HCEC 1CT (cell line): ENCODE measurements around the gene SPAG6.
A peak's percentile ranks its signal among the peaks of the same experiment; 100 is the strongest.
"Not testable (repeated sequence)": the region's sequence is repeated elsewhere in the genome, so short reads cannot be mapped to it uniquely, and the experiment has no call there.

Experiments
- DNase-seq: peaks from one replicate; pipeline ENCODE4 v3.0.0-alpha.2; 2017

The SPAG6 gene

DNA sequence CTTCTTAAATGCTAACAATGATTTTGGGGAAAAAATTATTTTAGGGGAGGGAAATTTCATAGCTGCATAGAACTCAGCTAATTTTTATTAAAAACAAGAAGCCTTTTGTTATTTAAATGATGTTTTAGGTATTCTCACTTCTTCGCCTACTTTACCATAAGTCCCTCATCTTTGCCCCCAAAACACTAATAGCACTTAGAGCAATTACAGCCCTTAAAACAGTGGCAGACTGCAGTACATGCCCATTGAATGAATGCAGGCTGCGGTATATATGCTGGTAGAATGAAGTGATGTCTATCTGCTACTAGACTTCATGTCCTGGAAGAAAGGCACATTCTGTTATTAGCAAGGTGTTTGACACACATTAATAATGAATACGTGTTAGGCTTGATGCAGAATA lies 2.9 kb upstream of the SPAG6 start:
- no peak for DNase-seq

DNA sequence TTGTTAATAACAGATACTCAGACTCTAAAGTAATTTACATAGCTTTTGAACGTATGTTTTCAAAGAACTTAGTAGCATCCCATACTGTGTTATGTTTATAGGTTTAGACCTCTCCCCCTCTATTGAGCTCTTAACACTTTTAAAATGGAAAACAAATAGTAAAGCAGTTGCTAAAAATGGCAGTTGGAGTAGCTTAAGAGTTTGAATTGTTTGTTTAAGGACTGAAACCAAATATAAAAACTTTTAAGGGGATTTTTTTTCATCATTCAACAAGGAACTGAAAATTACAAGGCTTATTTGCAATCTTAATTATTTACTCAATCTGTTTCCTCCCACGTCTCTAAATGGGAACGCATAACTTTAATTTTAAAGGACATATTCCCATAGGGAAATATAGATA lies 1.6 kb upstream of the SPAG6 start:
- DNase-seq = no peak

DNA sequence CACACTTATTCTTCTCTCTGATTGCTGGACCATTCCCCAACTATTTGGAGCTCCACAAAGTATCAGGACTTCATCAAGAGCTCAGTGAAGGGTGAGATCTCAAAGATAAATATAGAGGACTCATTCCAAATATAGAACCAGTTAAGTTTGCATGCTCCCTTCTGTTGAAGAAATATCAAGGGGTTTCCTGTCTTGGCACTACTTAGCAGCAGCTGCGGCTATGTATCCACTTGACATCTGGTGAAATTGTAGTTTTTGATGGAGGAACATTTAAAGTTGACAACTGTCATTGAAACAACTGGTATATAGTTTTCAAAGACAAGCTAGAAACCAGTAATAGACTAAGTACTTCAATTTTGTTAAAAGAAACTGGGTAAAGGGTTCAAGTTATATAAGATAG lies 1.0 kb upstream of the SPAG6 start:
- DNase-seq = no peak

DNA sequence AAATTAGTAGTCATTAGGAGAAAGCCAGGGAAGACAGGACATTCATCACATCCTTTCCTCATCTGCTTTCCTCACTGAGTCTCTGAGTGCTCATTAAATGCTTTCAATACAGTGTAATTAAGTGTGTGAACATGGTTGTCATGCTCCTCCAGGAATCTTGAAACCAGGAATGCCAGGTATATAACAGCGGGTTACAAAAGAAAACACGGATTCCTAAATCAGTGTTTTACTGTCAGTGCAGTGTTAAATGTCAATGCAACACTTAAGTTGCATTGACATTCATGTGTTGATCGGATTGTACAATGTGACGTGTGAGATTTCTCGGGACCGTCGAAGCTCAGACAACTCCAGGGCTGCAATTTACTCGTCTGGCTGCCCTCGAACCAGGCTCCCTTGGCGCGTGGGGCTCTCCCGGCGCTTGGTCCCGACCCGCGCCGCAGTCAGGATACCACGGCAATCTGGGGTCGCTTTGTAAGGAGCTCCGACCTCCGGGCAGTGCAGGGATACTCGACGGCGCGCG lies 455 bp upstream of the SPAG6 start:
- DNase-seq = no peak

DNA sequence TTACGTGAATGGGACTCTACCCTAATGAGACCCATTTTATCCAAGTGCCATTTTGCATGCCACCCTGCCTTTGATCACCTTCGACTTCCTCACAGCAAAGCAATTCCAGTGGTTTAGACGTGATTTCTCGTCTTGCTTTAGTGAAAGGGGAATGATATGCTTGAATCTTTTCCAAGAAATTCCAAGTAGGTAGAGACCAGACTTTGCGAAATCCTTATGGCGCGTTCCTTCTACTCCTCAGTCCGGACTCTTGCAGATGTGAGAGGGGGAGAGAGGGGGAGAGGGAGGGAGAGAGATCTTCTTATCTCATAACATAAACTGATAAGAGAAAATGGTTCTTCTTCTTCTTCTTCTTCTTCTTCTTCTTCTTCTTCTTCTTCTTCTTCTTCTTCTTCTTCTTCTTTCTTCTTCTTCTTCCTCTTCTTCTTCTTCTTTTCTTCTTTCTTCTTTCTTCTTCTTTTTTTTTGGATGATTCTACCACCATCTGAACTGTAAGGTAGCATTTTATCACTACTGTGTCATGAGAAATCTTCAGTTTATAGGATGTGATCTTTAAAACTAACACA lies 883 bp downstream of the SPAG6 start:
- no peak for DNase-seq

DNA sequence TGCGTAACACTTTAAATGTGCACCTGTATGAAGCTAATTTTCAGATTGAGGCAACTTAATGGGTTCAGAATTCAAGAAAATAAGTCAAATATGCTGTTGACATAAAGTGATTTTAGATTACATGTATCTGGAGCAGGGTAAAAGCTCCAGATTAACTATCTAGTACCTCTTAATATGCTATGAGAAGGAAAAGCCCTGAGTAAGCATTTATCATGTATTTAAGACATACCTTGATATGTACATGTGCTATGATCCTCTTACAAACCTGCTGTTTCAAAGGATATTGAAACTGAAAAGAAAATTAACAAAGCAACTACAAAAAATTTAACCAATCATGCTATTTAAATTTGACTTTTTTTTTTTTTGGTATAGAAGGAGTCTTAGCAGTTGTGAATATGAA lies 4.5 kb downstream of the SPAG6 start:
- DNase-seq = no peak

DNA sequence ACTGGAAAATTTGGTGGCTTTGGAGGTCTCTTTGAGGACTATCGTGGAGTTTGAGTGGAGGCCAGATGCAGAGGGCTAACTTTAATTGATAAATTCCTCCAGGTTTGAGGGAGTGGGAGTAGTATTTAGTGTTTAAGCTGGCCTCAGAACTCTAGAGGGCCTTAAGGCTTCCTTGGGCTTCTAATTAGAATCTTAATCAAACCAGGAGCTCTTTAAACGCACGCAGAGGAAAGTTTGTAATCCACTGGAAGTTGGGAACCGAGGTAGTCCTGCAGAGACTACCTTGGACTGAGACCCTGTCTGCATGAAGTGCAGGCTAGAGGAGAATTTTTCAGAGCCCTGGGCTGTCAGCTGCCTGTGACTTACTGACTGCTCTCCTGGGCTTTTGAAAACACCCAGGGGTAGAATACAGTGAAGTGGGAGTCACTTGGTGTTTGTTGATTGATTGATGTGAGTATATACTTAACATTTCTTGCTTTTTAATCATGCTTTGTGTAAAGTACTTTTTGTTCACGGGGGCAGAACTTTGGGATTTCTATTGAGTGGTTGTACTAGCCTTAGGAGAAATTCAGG lies 5.9 kb downstream of the SPAG6 start:
- DNase-seq = no peak

DNA sequence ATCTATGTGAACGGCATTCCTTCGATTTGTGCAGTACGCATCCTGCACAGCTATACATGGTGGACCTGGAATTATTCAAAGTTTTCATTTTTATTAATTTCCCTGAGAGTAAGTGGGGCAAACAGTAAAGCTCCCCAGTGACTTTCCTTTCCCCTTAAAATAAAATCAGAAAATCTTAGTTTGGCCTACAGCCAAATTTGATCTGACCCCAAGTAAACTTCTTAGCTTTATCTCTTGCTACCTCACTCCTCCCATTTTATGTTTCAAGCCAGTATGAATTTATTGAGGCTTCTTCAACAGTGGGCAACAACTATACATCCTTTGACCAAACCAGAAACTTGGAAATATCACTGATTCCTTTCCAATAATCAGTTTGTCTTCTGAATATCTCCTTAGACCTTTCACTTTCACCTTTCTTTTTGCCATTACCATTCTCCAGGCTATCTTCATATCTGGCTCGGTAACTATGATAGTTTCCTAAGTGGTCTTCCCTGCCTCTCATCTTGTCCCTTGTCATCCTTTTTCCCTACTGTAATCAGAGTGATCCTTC lies 11.1 kb downstream of the SPAG6 start:
- DNase-seq = no peak

DNA sequence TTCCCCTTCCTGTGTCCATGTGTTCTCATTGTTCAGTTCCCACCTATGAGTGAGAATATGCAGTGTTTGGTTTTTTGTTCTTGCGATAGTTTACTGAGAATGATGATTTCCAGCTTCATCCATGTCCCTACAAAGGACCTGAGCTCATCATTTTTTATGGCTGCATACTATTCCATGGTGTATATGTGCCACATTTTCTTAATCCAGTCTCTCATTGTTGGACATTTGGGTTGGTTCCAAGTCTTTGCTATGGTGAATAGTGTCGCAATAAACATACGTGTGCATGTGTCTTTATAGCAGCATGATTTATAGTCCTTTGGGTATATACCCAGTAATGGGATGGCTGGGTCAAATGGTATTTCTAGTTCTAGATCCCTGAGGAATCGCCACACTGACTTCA lies 12.5 kb downstream of the SPAG6 start:
- DNase-seq = not testable (repeated sequence)

DNA sequence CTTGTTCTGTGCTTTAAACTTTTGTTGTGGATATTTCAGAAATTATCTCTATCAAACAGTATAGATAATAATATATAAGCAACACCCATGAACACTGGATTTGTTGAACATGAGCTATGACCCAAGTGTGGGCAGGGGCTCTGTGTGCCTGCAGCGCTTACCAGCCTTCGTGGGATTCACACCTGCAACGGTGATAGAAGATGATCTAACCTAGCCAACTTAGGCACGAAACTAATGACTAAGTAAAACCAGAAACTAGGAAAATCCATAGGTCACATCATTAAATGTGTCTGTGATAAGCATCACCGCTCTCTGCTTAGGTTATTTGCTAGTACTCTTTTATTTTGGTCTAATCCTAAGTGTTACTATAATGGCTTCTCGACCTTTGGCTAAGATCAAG lies 18.0 kb downstream of the SPAG6 start:
- no peak for DNase-seq

DNA sequence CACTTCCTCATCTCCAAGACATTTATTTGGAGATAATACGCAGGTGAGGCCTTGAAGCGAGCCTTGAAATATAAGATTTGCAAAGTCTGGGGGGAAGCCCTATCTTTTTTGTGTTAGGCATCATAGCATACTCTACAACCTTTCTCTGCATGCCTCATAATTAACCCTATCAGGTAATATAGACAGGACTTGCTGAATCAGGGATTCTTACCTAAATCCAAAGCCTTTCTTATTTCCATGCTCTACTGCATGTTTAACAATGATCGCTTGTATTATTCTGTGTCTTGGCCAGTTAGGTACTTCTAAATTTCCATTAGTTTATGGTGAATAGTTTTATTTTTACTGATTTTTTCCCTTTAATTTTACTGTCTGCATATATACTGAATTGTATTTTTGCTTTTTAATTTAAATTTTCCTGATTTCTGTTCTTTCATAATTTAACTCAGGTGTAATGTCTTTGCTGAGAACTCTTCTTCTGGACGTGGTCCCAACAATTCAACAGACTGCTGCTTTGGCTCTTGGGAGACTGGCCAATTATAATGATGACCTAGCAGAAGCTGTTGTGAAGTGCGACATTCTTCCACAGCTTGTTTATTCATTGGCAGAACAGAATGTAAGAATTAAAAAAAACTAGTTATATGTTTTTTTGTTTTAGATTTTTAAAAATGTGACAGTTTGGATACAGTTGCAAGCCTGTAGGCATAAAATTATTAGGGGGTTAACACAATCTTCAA lies 19.3 kb downstream of the SPAG6 start:
- DNase-seq = no peak

DNA sequence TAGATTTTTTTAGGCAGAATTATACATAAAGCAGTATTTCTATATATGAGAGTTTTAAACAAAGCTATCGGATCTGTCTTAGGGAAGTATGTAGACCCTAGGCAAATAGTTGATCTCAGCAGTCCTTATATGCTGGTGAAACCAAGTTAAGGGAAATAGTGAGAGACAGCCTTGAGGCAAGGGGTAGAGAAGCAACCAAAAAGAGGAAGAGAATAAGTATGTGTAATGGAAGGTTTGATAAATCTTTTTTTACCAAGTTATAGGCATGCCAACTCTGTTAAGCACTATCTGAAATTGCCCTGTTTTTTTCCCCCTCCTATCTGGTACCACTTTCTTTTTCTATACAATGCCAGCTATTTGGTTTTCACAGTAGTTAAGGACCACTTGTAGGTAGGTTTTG lies 19.9 kb downstream of the SPAG6 start:
- DNase-seq = no peak

DNA sequence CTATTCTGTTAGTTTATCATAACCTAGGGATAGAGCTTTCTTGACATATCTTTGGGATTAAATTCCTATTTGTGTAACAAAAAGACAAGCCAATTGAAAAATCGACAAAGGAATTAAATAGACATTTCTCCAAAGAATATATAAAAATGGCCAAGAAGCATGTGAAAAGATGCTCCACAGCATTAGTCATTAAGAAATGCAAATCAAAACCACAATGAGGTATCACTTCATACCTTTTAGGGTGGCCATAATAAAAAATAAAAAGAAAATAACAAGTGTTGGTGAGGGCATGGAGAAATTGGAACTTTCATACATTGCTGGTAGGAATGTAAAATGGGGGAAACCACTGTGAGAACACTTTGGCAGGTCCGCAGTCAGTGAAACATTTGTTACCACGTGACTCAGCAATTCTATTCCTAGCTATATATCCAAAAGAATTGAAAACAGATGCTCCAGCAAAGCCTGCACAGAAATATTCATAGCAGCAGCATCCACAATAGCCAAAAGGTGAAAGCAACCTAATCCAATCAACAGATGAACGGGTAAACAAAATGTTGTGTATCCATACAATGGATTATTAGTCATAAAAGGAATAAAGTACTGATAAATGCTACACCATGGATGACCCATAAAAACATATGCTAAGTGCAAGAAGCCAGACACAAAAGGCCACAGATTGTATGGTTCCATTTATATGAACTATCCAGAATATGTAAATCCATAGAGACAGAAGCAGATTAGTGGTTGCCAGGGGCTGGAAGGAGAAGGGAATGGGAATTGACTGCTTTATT lies 20.5 kb downstream of the SPAG6 start:
- DNase-seq = no peak

DNA sequence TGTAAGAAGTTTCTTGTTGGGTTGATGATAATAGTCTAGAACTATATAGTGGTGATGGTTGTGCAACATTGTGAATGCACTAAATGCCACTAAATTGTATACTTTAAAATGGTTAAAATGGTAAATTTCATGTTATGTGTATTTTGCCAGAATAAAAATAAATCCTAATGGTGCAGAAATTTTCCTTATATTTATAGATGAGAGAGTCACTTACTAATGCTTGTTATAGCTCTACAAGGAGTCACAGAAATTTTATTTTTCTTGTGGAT lies 21.1 kb downstream of the SPAG6 start:
- DNase-seq = no peak

DNA sequence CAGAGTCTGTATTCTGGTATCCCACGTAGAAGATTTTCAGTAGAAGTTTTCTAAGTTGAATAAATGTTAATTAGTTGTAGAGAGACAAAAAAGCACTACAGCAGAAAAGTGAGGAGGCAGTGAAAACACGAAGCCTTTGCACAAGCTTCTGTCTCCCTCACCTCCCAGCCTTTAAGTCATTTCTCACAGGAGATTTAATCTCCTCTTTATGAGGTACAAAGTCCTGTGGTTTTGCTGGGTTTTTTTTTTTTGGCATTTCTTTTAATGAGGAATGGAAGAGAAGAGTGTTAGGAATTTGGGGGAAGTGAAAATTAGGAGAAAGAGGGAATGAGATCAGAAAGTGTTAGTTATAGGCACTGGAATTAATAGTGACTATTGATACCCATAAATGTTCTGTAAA lies 21.5 kb downstream of the SPAG6 start:
- no peak for DNase-seq

DNA sequence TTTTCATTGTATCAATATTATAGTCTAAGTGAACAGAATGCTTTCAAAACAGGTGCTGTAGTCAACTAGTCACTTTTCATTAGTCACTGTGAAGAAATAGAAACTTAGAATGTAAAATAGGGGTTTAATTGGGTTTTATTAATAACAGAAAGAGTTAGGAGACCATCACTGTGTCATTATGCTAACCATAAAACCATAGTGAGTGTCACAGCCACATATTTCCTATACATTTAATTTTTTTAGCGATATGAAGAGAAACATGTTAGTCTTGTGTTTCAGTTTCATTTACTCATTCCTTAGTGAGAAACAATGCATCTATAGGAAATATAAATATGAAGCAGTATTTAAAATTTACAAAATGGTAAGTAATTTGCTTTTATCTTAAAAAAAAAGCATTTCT lies 22.2 kb downstream of the SPAG6 start:
- DNase-seq = no peak

DNA sequence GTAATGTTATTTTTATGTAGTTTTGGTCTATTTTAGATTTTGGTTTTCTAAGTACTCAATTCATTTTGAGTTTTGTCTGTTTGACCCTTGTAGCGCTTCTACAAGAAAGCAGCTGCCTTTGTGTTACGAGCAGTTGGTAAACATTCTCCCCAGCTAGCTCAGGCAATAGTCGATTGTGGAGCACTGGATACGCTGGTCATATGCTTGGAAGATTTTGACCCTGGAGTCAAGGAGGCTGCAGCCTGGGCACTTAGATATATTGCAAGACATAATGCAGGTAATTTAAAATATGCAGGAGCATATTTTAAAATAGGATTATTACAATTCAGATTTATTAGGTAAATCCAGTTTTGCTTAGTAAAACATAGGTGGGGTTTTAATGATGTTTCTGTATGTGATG lies 23.1 kb downstream of the SPAG6 start:
- no peak for DNase-seq

DNA sequence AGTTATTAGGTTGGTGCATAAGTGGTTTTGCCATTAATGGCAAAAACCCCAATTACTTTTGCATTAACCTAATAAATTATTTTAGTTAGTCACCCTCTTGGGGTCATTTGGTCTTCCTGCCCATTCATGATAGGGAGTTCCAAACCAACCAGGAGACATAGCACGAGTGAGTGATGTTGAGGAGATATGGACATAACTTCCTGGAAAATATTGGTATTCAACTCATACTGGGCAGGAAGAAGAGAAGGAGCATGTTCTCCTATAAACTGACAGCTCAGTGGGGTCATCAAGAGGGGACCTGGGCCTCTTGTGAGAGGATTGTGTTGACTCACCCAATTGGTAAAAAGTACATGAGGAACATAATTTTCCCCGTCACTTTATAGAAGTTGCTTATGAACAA lies 23.7 kb downstream of the SPAG6 start:
- no peak for DNase-seq

DNA sequence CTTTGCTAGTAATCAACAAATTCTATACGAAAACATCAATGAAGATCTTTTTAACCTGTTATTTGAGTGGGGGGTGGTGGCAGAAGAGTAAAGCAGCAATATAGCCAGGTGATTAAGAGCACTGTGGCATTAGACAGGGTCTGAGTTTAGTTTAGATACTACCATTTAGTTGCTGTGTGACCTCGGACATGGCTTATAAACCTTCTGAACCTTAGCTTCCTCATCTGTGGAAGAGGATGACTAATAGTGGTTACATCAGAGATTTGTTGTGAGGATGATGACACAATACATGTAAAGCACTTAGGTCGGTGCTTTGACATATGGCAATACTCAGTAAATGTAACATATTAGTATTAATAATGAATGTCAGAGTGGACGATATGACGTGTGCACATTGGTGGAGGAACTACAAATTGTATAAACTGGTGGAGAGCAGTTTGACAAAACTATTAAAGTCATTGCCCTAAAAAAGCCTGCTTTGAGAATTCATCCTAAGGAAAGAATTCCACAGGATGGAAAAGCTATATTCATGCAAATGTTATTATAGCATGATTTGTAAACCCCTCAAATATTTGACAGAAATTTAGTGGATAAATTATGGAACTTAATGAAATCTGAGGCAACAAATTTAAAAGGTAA lies 24.3 kb downstream of the SPAG6 start:
- DNase-seq = peak; percentile 72

DNA sequence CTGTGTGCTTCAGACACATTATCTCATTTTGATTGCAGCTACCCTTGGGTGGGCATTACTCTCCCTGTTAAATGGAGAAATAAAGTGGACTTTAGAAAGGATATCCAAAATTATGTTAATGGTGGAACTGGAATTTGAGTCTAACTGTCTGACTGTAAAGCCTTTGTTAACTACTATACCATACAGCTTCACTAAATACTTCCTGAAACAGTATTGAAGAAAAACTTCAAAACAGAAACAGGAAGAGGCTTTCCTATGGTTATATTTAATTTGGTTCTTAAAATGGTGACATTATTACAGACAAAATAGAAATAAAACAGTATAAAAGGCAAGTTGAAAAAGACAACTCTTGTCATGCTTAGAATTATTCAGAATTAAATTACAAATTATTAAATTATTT lies 25.0 kb downstream of the SPAG6 start:
- DNase-seq = no peak

DNA sequence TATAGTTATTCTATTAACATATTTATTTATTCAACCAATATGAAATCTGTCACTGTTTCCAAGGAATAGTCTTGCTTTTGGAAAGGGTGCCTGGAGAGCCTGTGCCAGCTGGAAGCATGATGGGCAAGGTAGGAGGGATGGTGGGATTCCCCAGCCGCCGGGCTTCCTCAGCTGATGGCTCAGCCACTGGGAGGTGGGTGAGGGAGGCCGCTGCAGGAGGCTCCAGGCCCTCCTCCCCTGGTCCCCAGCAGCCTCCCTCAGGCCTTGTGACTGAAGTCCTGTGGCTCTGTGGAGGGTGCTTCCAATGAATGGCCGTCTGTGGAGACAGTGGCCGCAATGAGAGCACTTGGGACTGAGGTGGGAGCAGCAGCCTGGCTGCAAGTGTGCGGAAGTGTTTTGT lies 27.0 kb downstream of the SPAG6 start:
- DNase-seq = no peak

DNA sequence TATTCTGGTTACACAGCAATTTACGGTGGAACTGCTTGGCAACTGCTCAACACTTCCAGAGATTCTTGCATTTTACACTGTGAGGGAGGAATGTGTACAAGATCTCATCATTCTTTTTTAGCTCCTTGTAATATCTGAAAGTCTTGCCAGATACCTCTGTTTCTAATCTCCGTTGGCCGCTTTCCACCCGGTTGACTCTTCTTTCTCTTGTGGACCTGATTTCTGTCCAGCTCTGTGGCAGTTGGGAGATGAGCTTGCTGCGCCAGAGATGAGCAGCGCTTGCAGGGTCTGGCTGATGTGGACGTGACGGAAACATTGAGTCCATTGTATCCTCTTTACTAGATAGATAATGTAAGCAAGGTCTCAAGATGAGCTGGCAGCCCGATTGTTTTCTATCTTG lies 27.6 kb downstream of the SPAG6 start:
- DNase-seq = no peak

DNA sequence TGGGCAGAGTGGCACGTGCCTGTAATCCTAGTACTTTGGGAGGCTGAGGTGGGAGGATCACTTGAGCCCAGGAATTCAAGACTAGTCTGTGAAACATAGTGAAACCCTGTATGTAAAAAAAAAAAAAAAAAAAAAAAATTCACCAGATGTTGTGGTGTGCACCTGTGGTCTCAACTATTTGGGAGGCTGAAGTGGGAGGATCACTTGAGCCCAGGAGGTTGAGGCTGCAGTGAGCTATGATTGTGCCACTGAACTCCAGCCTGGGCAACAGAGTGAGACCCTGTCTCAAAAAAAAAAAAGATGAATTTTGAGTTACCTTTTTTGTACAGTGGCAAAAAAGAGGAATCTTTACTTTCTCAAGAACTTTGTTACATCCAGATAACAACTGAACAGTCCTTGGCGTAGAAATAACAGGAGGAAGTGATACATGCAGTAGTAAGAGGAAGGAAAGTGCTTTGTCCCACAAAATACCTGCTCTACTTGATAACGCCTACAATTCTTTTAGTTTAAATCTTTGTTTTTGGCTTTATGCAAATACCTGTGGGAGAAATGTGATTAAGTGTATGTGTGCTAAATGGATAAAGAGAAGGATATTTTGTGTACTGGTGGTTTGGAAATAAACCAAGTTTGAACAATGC lies 29.3 kb downstream of the SPAG6 start:
- DNase-seq = no peak
